Kidney epithelial cell (primary cell): Measurements from ENCODE around the gene METTL17. TPM values are rescaled to one million over a fixed set of nuclear protein-coding genes. Genes with fewer than 3 reads are reported as not detected.

Experiments
- DNase-seq: peaks from one replicate; pipeline ENCODE4 v3.0.0-alpha.2; 2010; ENCODE audit warnings: low read depth
- H3K27me3 ChIP-seq: 2 replicates; pipeline ENCODE4 v1.6.0; 2011; ENCODE audit warnings: low read length; ENCODE audit not compliant: control insufficient read depth, insufficient read depth
- H3K36me3 ChIP-seq: 2 replicates; pipeline ENCODE4 v1.5.1; 2011; ENCODE audit warnings: low read length; ENCODE audit not compliant: control insufficient read depth, insufficient read depth
- H3K4me3 ChIP-seq: 2 replicates; pipeline ENCODE4 v1.5.1; 2011; ENCODE audit warnings: low read depth, mild to moderate bottlenecking, control low read depth, low read length
- CTCF ChIP-seq: IDR thresholded peaks from 2 replicates; pipeline ENCODE4 v1.5.1; 2011; ENCODE audit warnings: mild to moderate bottlenecking, moderate library complexity, low read length, control low read depth, inconsistent platforms; ENCODE audit not compliant: insufficient read depth, poor library complexity, severe bottlenecking
- total RNA-seq: library from RNA; depleted of rRNA; stranded (reverse); fragments of >200 nt; gene quantifications from 2 replicates; pipeline ENCODE4 v1.2.3, GENCODE V29; 2015

The METTL17 gene
- total RNA-seq, 1 donor from 2014 or later, result 93.0 TPM

- H3K27me3 ChIP-seq, result peaks cover 8% of the 10 kb centered on the region
These were observed 42.7 kb downstream of the METTL17 start for GRCh38 chr14:21032326-21033132.

GRCh38 chr14:21033133-21033698 is 43.4 kb downstream of the METTL17 start:
- DNase-seq, result no peak
- TF ChIP-seq CTCF, result no peak
- no peaks in the 10 kb centered on the region for H3K36me3 ChIP-seq
- H3K4me3 ChIP-seq, result no peak overlapping the region
- H3K27me3 ChIP-seq, result peaks cover 8% of the 10 kb centered on the region

More at GRCh38 chr14:21032326-21033132, 42.7 kb downstream of the METTL17 start:
- no peak overlapping the region for H3K4me3 ChIP-seq
- no peaks in the 10 kb centered on the region for H3K36me3 ChIP-seq
- DNase-seq, result no peak
- no peak for TF ChIP-seq CTCF

GRCh38 chr14:21034707-21035106 is 44.9 kb downstream of the METTL17 start, which contains the start of gene RNASE13:
Gene RNASE13, minus strand, starts transcription at chr14:21034807. Its CDS starts 519 bp downstream, at chr14:21034288.
- Histone ChIP-seq H3K27me3 (peaks cover 8% of the 10 kb centered on the region), H3K4me3 (no peak within 1 kb of the TSS), H3K36me3 (no peaks in the 10 kb centered on the region)
- no peak for DNase-seq
- TF ChIP-seq CTCF, result no peak

- TF ChIP-seq CTCF, result no peak
- H3K36me3 ChIP-seq, result no peaks in the 10 kb centered on the region
- no peak for DNase-seq
- H3K4me3 ChIP-seq, result no peak overlapping the region
- peaks cover 5% of the 10 kb centered on the region for H3K27me3 ChIP-seq
These were observed 47.0 kb downstream of the METTL17 start for GRCh38 chr14:21036751-21037150.

- Histone ChIP-seq H3K4me3 (no peak overlapping the region), H3K36me3 (no peaks in the 10 kb centered on the region), H3K27me3 (peaks cover 2% of the 10 kb centered on the region)
- no peak for DNase-seq
- no peak for TF ChIP-seq CTCF
These were observed 47.4 kb downstream of the METTL17 start for GRCh38 chr14:21037156-21037555.
